Measurements from ENCODE around the gene SRPX.

SRPX gene

GRCh38 chrX:38149016-38149415 is 71.7 kb downstream of the SRPX start:
- no peak overlapping the region for H3K4me3 ChIP-seq (ENCODE audit: low read depth, low read length)
- no peak for TF ChIP-seq CTCF (conservative IDR thresholded peaks at IDR 0.05; ENCODE audit: low read depth, low read length)
- no peak for DNase-seq (ENCODE audit: low read depth)

GRCh38 chrX:38142610-38143009 is 78.1 kb downstream of the SRPX start:
- H3K4me3 ChIP-seq (ENCODE audit: low read depth, low read length), result no peak overlapping the region
- DNase-seq (ENCODE audit: low read depth), result peak; percentile 89
- TF ChIP-seq CTCF (conservative IDR thresholded peaks at IDR 0.05; ENCODE audit: low read depth, low read length), result no peak

- TF ChIP-seq CTCF (conservative IDR thresholded peaks at IDR 0.05; ENCODE audit: low read depth, low read length), result no peak
- DNase-seq (ENCODE audit: low read depth), result no peak
- H3K4me3 ChIP-seq (ENCODE audit: low read depth, low read length), result no peak overlapping the region
These were observed 81.8 kb downstream of the SRPX start for GRCh38 chrX:38138900-38139299.

- no peak overlapping the region for H3K4me3 ChIP-seq (ENCODE audit: low read depth, low read length)
- TF ChIP-seq CTCF (conservative IDR thresholded peaks at IDR 0.05; ENCODE audit: low read depth, low read length), result no peak
- DNase-seq (ENCODE audit: low read depth), result no peak
These were observed 82.3 kb downstream of the SRPX start for GRCh38 chrX:38138157-38138891.

GRCh38 chrX:38129366-38129765 is 91.3 kb downstream of the SRPX start:
- no peak for TF ChIP-seq CTCF (conservative IDR thresholded peaks at IDR 0.05; ENCODE audit: low read depth, low read length)

GRCh38 chrX:38127961-38128360 is 92.7 kb downstream of the SRPX start:
- TF ChIP-seq CTCF (conservative IDR thresholded peaks at IDR 0.05; ENCODE audit: low read depth, low read length), result no peak
- H3K4me3 ChIP-seq (ENCODE audit: low read depth, low read length), result no peak overlapping the region
- no peak for DNase-seq (ENCODE audit: low read depth)

More at GRCh38 chrX:38129366-38129765, 91.3 kb downstream of the SRPX start:
- DNase-seq (ENCODE audit: low read depth), result no peak
- no peak overlapping the region for H3K4me3 ChIP-seq (ENCODE audit: low read depth, low read length)

GRCh38 chrX:38126179-38126578 is 94.5 kb downstream of the SRPX start:
- TF ChIP-seq CTCF (conservative IDR thresholded peaks at IDR 0.05; ENCODE audit: low read depth, low read length), result no peak
- DNase-seq (ENCODE audit: low read depth), result no peak
- no peak overlapping the region for H3K4me3 ChIP-seq (ENCODE audit: low read depth, low read length)
